NCI-H1694 treated with DMSO at 0.1 percent for 48 hours (cell line): ENCODE measurements around the gene GNAT2.

Source experiments
- DNase-seq: peaks from one replicate; lab custom pipeline; 2025; lab: John Stamatoyannopoulos, UW

GNAT2 gene

GRCh38 chr1:109641861-109642260 lies 22.4 kb upstream of the GNAT2 start:
- no peak for DNase-seq

- DNase-seq = no peak
These were observed 21.8 kb upstream of the GNAT2 start for GRCh38 chr1:109641078-109641740.

GRCh38 chr1:109640285-109640865 lies 21.0 kb upstream of the GNAT2 start:
- peak; percentile 68 for DNase-seq

GRCh38 chr1:109639841-109640184 lies 20.4 kb upstream of the GNAT2 start:
- no peak for DNase-seq

- DNase-seq = no peak
These were observed 19.8 kb upstream of the GNAT2 start for GRCh38 chr1:109639063-109639840.

- no peak for DNase-seq
These were observed 18.0 kb upstream of the GNAT2 start for GRCh38 chr1:109637446-109637845.

- DNase-seq = no peak
These were observed 17.0 kb upstream of the GNAT2 start for GRCh38 chr1:109636201-109636952.

- no peak for DNase-seq
These were observed 16.4 kb upstream of the GNAT2 start for GRCh38 chr1:109635862-109636200.

GRCh38 chr1:109634771-109635750 lies 15.6 kb upstream of the GNAT2 start:
- no peak for DNase-seq

- DNase-seq = no peak
These were observed 14.9 kb upstream of the GNAT2 start for GRCh38 chr1:109634292-109634691.

GRCh38 chr1:109632671-109633346 lies 13.4 kb upstream of the GNAT2 start:
- DNase-seq = peak; percentile 91

- DNase-seq = peak; percentile 75
These were observed 12.4 kb upstream of the GNAT2 start for GRCh38 chr1:109631513-109632505.

- no peak for DNase-seq
These were observed 11.6 kb upstream of the GNAT2 start for GRCh38 chr1:109630898-109631512.

GRCh38 chr1:109630081-109630897 lies 10.9 kb upstream of the GNAT2 start:
- no peak for DNase-seq

GRCh38 chr1:109629372-109630030 lies 10.1 kb upstream of the GNAT2 start:
- DNase-seq = no peak

GRCh38 chr1:109628540-109629321 lies 9.3 kb upstream of the GNAT2 start:
- no peak for DNase-seq
